ENCODE data around the gene TRIM67.

- TF ChIP-seq POLR2A (IDR thresholded peaks at IDR 0.05; ENCODE audit: low read depth, low read length) (no peak), SPI1 (IDR thresholded peaks at IDR 0.05; ENCODE audit: low read depth, low read length) (no peak), POLR2AphosphoS5 (IDR thresholded peaks at IDR 0.05; ENCODE audit: low read depth, low read length) (no peak), TAF1 (IDR thresholded peaks at IDR 0.05; ENCODE audit: low read depth, low read length) (no peak), POU2F2 (IDR thresholded peaks at IDR 0.05; ENCODE audit: low read depth, low read length) (no peak)
These were observed 47.7 kb downstream of the TRIM67 start for GRCh38 chr1:231209531-231209930.
